Central memory CD8-positive, alpha-beta T cell (primary cell): Measurements from ENCODE around the gene JMJD1C.
A peak's percentile ranks its signal among the peaks of the same experiment; 100 is the strongest.
"Not testable (repeated sequence)": the region's sequence is repeated elsewhere in the genome, so short reads cannot be mapped to it uniquely, and the experiment has no call there.

Experiments used
- ATAC-seq: fragments of 150-1000 bp; cut with Tn5 transposase; replicated peaks from 2 replicates; pipeline ENCODE4 v1.10.0; 2022; ENCODE audit warnings: mild to moderate bottlenecking, moderate FRiP score, moderate number of reproducible peaks; ENCODE audit not compliant: poor library complexity, severe bottlenecking; ENCODE audit errors: extremely low read depth
- DNase-seq, 2 donors: peaks; one replicate each; pipeline ENCODE4 v3.0.0; 2021; ENCODE audit warnings: low spot score in 2 of 2
- H3K27ac Mint-ChIP-seq: one replicate; pipeline ENCODE4 v1.8.0; 2022; ENCODE audit warnings: low read depth, mild to moderate bottlenecking, moderate library complexity, mixed read lengths
- H3K27me3 Mint-ChIP-seq: one replicate; pipeline ENCODE4 v1.8.0; 2022; ENCODE audit warnings: mixed read lengths
- H3K36me3 Mint-ChIP-seq: one replicate; pipeline ENCODE4 v1.8.0; 2022; ENCODE audit warnings: mild to moderate bottlenecking, moderate library complexity, mixed read lengths; ENCODE audit not compliant: insufficient read depth
- H3K4me1 Mint-ChIP-seq: one replicate; pipeline ENCODE4 v1.8.0; 2022; ENCODE audit warnings: mixed read lengths
- H3K4me3 Mint-ChIP-seq: one replicate; pipeline ENCODE4 v1.8.0; 2022; ENCODE audit warnings: mild to moderate bottlenecking, moderate library complexity, mixed read lengths
- H3K9me3 Mint-ChIP-seq: one replicate; pipeline ENCODE4 v1.8.0; 2022; ENCODE audit warnings: mixed read lengths

The JMJD1C gene

GRCh38 chr10:63157845-63158624, 307.7 kb downstream of the JMJD1C start:
- Mint-ChIP-seq H3K27ac (no peak overlapping the region), H3K27me3 (no peaks in the 10 kb centered on the region), H3K36me3 (peaks cover 25% of the 10 kb centered on the region), H3K4me1 (peaks cover 14% of the 10 kb centered on the region), H3K4me3 (no peak overlapping the region), H3K9me3 (no peaks in the 10 kb centered on the region)
- DNase-seq = peak in 1 of 2 donors; percentile 24
- ATAC-seq = peak; percentile 64

- no peak overlapping the region for H3K4me3 Mint-ChIP-seq
- H3K9me3 Mint-ChIP-seq = no peaks in the 10 kb centered on the region
- no peaks in the 10 kb centered on the region for H3K27me3 Mint-ChIP-seq
- no peak for DNase-seq
- H3K27ac Mint-ChIP-seq = no peak overlapping the region
- H3K36me3 Mint-ChIP-seq = peaks cover 30% of the 10 kb centered on the region
- H3K4me1 Mint-ChIP-seq = peaks cover 8% of the 10 kb centered on the region
- ATAC-seq = no peak
Measured at GRCh38 chr10:63156236-63156635, 309.5 kb downstream of the JMJD1C start.

DNA sequence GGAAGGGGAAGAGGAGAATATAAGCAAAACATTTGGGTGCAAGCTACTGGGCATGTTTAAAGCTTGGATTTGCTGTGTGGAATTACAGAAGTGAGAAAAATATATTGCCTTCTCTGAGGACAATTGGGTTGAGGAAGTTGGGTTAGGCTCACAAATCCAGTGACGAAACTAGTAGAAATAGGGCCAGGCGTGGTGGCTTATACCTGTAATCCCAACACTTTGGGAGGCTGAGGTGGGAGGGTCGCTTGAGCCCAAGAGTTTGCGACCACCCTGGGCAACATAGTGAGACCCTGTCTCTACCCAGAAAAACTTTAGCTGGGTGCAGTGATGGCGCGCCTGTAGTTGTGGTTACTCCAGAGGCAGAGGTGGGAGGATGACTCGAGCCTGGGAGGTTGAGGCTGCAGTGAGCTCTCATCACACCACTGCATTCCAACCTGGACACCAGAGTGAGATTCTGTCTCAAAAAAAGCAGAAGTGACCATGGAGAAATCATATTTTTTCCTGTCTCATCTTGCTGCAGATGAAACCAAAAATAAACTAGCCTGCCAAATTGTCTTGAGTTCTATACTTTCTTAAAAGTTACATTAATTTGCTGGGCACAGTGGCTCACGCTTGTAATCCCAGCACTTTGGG, 310.3 kb downstream of the JMJD1C start:
- Mint-ChIP-seq H3K27ac (no peak overlapping the region), H3K4me1 (peaks cover 8% of the 10 kb centered on the region), H3K27me3 (no peaks in the 10 kb centered on the region), H3K36me3 (peaks cover 30% of the 10 kb centered on the region), H3K9me3 (no peaks in the 10 kb centered on the region), H3K4me3 (no peak overlapping the region)
- ATAC-seq = no peak
- DNase-seq = no peak

- Mint-ChIP-seq H3K27me3 (no peaks in the 10 kb centered on the region), H3K27ac (no peak overlapping the region), H3K4me3 (no peak overlapping the region), H3K4me1 (peaks cover 13% of the 10 kb centered on the region), H3K9me3 (no peaks in the 10 kb centered on the region), H3K36me3 (peaks cover 31% of the 10 kb centered on the region)
- no peak for ATAC-seq
- DNase-seq = no peak
Measured at GRCh38 chr10:63154546-63155387, 311.0 kb downstream of the JMJD1C start.

DNA sequence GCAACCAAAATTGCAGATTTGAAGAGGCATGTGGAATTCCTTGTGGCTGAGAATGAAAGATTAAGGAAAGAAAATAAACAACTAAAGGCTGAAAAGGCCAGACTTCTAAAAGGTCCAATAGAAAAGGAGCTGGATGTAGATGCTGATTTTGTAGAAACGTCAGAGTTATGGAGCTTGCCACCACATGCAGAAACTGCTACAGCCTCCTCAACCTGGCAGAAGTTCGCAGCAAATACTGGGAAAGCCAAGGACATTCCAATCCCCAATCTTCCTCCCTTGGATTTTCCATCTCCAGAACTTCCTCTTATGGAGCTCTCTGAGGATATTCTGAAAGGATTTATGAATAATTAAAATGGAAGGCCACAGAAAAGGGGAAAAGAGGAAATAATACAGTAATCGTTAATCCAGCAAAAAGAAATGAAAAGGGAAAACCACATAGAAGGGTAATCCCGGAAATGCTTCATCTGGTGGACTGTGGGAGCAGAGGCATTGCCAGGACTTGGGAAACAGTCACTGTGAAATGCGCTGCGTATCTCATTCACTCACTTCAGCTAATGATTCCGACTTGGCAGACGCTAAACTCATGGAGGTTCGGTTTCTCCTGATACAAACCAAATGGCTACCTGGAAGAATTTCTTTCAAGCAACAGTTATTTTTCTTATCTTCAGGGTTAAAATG, 311.8 kb downstream of the JMJD1C start:
- not testable (repeated sequence) for H3K4me3 Mint-ChIP-seq, H3K9me3 Mint-ChIP-seq
- H3K36me3 Mint-ChIP-seq = peaks cover 35% of the 10 kb centered on the region

DNA sequence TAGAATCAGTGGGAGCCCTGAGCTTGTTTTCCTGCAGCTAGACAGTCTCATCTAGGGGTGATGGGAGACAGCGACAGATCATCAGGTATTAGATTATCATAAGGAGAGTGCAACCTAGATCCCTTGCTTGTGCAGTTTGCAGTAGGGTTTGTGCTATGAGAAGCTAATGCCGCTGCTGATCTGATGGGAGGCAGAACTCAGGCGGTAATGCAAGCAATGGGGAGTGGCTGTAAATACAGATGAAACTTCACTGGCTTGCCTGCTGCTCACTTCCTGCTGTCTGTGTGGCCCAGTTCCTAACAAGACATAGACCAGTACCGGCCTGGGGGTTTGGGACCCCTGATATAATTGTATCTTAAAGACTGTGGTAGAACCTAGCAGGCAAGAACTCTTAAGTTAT, 315.0 kb downstream of the JMJD1C start:
- no peaks in the 10 kb centered on the region for H3K27me3 Mint-ChIP-seq
- no peak overlapping the region for H3K4me3 Mint-ChIP-seq
- ATAC-seq = no peak
- no peaks in the 10 kb centered on the region for H3K9me3 Mint-ChIP-seq
- no peak overlapping the region for H3K27ac Mint-ChIP-seq
- peaks cover 25% of the 10 kb centered on the region for H3K4me1 Mint-ChIP-seq
- no peak for DNase-seq
- H3K36me3 Mint-ChIP-seq = peaks cover 42% of the 10 kb centered on the region

More for the DNA sequence above, 311.8 kb downstream of the JMJD1C start:
- H3K4me1 Mint-ChIP-seq = peaks cover 17% of the 10 kb centered on the region
- not testable (repeated sequence) for ATAC-seq, H3K27me3 Mint-ChIP-seq, H3K27ac Mint-ChIP-seq, DNase-seq

DNA sequence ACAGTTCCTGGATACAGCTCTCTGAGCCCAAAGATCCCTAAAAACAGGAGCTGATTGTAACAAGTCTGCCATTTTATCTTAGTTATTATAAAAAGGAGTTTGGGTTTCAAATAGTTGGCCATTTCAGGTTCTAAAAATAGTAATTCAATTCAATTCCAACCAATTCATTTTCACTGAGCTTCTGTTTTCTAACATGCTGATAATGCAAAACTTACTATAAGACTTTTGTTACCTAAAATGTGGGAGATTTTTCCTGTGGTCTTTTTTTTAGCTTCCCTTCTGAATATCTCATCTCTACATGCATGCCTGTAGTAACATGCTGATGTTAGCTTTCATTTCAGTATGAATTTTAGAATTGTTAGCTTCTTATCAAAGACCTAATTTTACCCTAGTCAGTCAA, 319.3 kb downstream of the JMJD1C start:
- Mint-ChIP-seq H3K4me3 (no peak overlapping the region), H3K36me3 (peaks cover 20% of the 10 kb centered on the region), H3K27me3 (no peaks in the 10 kb centered on the region), H3K9me3 (no peaks in the 10 kb centered on the region), H3K27ac (no peak overlapping the region), H3K4me1 (peaks cover 42% of the 10 kb centered on the region)
- DNase-seq (no peak), ATAC-seq (no peak)

DNA sequence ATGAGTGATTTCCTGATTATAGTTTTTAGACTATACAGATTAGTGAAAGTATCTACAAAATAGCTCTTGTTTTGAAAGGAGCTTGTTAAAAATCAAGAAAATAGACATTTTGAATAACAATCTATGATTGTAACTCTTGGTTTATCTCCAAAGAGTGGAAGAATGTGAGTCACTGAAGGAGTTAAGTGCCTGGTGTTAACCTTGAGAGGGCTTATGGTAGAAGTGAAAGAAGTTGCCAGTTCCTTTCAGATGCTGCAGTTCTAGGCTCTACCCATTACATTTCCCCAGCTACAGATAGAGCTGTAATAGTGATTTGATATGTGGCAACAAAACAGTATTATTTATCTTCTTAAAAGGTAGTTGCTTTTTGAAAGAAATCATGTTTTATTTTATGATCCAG, 320.0 kb downstream of the JMJD1C start:
- Mint-ChIP-seq H3K36me3 (peaks cover 21% of the 10 kb centered on the region), H3K4me1 (peaks cover 45% of the 10 kb centered on the region), H3K9me3 (no peaks in the 10 kb centered on the region), H3K27ac (no peak overlapping the region), H3K4me3 (no peak overlapping the region), H3K27me3 (no peaks in the 10 kb centered on the region)
- ATAC-seq = no peak
- no peak for DNase-seq

DNA sequence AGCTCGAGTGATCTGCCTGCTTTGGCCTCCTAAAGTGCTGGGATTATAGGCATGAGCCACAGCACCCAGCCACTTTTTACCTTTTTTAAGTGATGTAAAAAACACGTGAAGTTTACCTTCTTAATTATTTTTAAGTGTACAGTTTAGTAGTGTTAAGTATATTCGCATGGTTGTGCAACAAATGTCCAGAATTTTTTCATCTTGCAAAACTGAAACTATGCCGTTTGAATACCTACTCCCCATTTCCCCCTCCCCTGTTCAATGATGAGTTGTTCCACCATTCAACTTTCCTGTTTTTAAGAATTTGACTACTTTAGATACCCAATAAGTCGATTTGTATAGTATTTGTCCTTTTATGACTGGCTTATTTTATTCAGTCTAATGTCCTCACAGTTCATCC, 321.8 kb downstream of the JMJD1C start:
- H3K9me3 Mint-ChIP-seq = no peaks in the 10 kb centered on the region
- no peak overlapping the region for H3K4me3 Mint-ChIP-seq
- no peak for ATAC-seq
- no peaks in the 10 kb centered on the region for H3K27me3 Mint-ChIP-seq
- no peak overlapping the region for H3K27ac Mint-ChIP-seq
- peaks cover 47% of the 10 kb centered on the region for H3K4me1 Mint-ChIP-seq
- H3K36me3 Mint-ChIP-seq = peaks cover 17% of the 10 kb centered on the region
- no peak for DNase-seq

GRCh38 chr10:63142136-63142535, 323.6 kb downstream of the JMJD1C start:
- peak overlapping the region; percentile 16 for H3K27ac Mint-ChIP-seq
- no peak overlapping the region for H3K4me3 Mint-ChIP-seq
- H3K9me3 Mint-ChIP-seq = no peaks in the 10 kb centered on the region
- DNase-seq (no peak), ATAC-seq (no peak)
- H3K36me3 Mint-ChIP-seq = peaks cover 15% of the 10 kb centered on the region
- peaks cover 55% of the 10 kb centered on the region for H3K4me1 Mint-ChIP-seq
- H3K27me3 Mint-ChIP-seq = no peaks in the 10 kb centered on the region

GRCh38 chr10:63140077-63140476, 325.7 kb downstream of the JMJD1C start:
- DNase-seq (no peak), ATAC-seq (no peak)
- Mint-ChIP-seq H3K27me3 (no peaks in the 10 kb centered on the region), H3K4me1 (peaks cover 49% of the 10 kb centered on the region), H3K9me3 (no peaks in the 10 kb centered on the region), H3K36me3 (peaks cover 14% of the 10 kb centered on the region), H3K27ac (no peak overlapping the region), H3K4me3 (no peak overlapping the region)

GRCh38 chr10:63137306-63137705, 328.5 kb downstream of the JMJD1C start:
- ATAC-seq (no peak), DNase-seq (no peak)
- H3K4me3 Mint-ChIP-seq = no peak overlapping the region
- H3K27me3 Mint-ChIP-seq = no peaks in the 10 kb centered on the region
- no peak overlapping the region for H3K27ac Mint-ChIP-seq
- peaks cover 18% of the 10 kb centered on the region for H3K36me3 Mint-ChIP-seq
- peaks cover 48% of the 10 kb centered on the region for H3K4me1 Mint-ChIP-seq
- H3K9me3 Mint-ChIP-seq = peaks cover under 1% of the 10 kb centered on the region
